ENCODE measurements around the gene GAS1.

The GAS1 gene

DNA sequence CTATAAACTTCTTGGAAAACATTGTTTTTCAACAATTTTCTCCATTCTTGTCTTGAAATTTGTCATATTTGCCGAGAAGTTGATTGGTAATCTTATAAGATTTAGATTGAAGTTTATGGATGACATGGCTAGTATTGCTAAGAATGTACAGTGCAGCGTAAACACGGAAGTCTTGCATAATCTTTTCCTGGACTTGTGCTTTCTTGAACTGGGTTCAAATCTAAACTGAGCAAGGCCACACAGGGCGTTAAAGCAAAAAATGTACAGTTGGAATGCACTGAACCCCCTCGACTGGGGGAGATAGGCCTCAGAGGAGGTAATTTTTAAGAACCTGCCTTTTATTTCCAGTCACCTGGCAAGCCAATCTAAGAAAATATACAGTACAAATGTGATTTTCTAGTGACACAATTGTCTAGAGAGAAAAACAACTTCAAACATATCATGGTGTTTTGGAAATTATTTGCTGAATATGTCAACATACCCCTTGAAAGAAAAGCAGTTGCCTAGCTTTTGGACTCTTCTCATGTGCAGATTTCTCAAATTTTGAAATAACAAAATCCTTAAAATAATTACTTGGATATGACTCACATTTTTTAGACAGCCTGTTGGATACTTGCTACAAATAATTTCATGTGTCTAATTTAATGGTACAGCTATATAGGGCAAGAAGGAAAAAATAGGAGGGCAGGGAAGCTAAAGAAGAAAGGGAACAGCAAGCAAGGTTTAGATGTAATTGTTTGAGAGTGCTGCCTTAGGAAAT lies 18.5 kb upstream of the GAS1 start:
- no peak for DNase-seq

GRCh38 chr9:86962692-86963091 lies 15.4 kb upstream of the GAS1 start:
- no peak for DNase-seq

- DNase-seq: no peak
Observed at GRCh38 chr9:86960938-86961337, 13.6 kb upstream of the GAS1 start.

DNA sequence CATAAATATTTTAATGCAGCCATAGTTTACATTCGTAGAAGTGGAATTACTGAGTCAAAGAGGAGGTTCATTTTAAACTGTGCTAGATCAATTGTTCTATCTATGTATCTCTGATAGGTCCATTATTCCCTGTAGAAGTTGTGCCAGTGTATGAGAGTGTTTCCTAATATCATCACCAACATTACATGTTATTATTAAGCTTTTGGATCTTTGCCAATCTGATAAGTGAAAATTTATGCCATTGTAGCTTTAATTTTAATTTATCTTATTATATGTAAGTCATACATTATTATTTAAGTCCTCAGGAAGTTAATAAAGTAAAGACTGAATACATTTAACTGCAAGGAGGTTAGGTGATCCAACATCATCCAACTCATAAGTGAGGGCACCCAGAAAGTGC lies 10.9 kb upstream of the GAS1 start:
- no peak for DNase-seq

- no peak for DNase-seq
Observed at GRCh38 chr9:86955561-86955960, 8.3 kb upstream of the GAS1 start.

DNA sequence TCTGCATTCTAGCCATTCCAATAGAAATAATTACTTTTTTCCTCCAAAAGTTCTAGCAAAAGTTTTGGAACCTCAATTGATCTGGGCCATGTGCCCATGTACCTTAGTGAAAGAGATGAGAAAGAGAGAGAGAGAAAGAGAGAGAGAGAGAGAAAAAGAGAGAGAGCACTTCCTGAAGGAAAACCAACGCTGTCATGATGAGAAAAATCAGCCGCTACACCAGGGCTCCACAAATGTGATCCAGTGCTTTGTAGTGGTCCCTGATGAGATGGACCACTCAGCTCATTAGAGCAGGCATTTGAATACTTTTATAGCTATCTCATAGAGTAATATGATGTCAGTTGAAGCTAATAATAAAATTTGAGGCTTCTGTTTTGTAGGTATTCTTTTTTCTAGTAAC lies 7.7 kb upstream of the GAS1 start:
- DNase-seq: no peak

- no peak for DNase-seq
Observed at GRCh38 chr9:86953181-86953580, 5.9 kb upstream of the GAS1 start.

- peak in 54 of 56 donors; percentile 34 to 91 (median 74) for DNase-seq
Observed at GRCh38 chr9:86948074-86948929, 996 bp upstream of the GAS1 start.

DNA sequence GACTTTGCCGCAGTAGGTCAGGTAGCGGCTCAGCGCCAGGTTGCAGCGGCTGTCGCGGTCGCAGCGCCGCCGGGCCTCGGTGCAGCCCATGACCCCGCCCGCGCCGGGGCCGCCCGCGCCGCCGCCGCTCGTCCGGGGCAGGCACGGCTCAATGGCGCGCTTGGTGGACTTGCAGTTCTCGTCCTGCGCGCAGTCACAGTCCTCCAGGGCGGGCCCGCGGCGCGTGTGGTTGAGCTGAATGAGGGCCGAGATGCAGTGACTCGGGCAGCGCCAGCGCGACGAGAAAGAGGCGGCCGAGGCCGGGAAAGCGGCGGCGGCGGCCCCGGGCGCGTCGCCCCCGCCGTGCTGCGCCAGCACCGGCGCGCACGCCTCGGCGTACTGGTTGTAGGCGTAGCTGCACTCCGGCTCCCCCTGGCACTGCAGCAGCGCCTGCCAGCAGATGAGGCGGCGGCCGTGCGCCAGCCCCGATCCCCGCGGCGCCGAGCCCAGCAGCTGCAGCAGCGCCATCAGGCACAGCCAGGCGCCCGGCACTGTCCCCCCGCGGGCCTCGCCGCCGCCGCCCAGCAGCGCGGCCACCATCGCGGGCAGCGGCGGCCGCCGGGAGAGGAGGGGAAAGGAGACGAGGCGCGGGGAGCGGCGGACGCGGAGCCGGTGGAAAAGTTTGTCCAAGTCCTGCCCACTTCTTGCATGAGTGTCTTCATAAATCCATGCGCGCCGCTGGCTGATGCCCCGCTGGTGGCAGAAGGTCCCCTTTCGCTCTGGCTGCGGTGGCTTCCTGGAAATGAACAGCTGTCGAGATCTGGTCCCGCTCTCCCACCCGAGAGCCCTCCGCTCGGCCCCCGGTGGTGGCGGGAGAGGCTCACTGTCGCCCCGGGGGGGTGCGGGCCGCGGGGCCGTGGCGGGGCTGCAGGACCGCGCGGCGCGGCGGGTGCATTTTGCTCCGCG lies 833 bp downstream of the GAS1 start:
- peak; percentile 36 to 91 (median 79) for DNase-seq

DNA sequence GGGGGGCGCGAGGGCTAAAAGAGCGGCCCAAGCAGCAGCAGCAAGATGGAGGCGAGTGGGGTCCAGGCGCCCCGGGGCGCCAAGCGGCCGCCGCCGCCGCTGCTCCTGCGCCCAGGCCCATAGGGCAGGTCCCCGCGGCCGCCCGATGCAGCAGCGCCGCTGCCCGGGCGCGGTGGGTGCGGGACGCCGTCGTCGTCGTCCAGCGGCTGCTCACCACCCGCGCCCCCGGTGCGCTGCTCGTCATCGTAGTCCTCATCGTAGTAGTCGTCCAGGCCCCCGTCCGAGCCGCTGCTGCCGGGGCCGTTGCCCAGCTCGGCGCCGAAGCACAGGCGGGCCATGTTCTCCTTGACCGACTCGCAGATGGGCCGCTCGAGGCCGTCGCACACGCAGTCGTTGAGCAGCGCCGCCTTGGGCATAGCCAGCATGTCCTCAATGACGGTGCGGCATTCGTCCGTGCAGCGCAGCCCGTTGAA lies 1.5 kb downstream of the GAS1 start:
- DNase-seq: peak in 41 of 56 donors; percentile 33 to 88 (median 64)

GRCh38 chr9:86944796-86945727 lies 2.2 kb downstream of the GAS1 start:
- peak in 6 of 56 donors; percentile 13 to 45 (median 29) for DNase-seq

DNA sequence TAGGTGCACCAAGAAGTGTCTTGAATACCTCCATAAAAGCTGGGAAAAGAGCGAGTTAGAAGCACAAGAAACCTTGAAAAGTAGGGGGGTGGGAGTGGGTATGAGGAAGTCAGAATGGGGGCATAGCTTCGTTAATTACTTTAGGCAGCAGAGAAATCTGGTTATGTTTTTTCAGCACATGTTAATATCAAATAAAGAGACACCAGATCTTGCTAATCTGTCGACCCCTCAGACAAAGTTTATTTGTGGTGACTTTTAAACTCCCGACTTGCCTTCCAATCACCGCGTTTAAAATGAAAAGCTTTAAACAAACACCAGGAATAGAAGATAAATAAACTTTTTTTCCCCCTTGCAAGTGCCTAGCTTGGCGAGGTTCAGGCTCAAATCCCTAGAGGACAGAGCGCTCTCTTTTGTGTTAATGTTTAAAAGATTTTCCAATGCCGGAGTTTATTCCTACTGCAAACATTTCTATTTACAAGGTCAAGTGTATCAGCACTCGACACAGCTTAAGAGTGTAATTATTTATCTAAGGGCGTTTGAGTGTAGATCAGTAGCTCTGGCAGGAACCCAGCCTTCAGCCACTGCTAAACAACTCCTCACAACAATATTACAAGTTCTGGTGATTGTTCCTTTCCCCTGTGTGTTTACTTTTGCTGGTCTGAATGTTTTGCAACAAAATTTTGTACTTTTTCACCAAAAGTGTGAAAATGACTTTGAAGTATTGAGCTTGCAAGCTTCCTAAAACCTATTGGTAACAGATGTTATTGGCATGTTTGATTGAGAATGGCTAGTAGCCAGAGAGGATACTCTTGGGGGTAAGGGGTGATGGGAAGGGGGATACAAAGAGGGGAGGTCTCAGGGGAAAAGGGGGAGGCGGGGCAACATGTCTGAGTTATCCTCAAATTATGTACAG lies 3.8 kb downstream of the GAS1 start:
- no peak for DNase-seq

DNA sequence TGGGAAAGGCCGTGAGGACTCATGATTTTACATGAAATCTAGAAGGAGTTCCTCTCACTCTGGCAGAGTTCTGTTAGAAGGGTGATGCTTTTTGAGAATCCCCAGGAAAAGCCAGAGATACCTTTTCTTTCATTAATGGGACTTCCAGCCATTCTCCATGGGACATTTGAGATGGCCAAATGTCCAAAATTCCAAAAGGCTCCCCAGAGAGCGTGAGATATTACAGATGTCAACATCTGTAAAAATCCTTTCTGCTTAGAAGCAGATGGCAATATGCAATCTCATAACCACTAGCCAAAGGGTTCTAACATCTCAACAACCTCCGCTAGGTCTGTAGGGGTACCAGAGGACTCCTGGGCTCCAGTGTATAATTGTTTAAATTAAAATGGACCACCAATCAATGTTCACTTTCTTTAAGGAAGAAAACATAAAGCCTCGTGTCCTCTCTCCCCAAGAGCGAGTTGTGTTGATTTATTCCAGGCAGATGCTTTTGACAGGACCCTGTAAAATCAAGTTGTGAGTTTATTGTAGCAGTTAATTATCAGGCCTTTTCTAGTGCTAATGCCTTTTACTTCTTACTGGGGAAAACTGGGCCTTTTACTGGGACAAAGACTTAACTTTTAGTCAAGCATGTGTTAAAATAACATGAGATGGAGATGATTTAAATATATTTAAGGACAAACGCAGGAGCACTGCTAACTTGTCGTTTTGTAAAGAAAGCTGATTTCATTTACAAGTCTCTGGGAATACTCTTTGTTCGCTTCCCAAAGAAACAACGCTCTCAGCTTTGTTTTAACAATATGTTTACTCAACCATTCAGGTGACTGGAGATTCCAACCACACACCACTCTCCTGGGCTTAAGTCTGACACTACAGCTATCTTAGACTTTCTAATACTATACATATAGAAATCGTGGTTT lies 4.8 kb downstream of the GAS1 start:
- no peak for DNase-seq

DNA sequence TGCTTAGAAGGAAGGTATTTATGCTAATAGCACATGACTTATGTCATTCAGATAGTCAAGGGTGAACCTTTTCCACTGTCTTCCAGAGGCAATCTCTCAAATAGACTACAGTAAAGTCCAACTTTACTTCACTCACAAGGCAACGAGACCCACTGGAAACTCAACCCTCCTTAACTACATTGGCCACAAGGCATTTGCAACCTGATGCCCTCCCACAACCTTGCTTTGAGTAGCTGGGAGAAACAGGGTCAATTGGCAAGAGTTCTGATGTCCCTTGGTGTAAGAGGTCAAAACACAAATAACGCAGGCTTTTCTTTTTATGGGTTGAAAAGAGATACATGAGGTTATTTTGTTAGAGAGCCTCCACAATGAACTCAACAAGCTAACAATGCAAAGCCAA lies 6.1 kb downstream of the GAS1 start:
- DNase-seq: no peak

DNA sequence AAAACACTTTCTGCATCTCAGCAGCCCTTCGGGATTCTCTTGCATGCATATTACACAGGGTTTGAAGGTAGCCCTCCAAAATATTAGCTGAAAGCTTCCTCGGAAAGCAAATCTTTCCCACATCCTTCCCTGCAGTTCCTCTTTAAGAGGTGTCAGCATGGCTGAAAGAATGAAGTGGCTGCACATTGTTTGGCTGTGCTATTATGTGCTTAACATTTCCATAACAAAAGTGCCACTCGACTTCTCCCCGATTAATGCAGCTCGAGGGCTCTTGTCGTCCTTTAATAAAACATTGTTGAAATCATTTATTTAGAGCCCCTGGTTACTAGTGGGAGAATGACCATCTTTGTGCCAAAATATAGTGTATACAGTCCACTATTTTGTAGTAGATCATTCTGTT lies 6.5 kb downstream of the GAS1 start:
- no peak for DNase-seq

DNA sequence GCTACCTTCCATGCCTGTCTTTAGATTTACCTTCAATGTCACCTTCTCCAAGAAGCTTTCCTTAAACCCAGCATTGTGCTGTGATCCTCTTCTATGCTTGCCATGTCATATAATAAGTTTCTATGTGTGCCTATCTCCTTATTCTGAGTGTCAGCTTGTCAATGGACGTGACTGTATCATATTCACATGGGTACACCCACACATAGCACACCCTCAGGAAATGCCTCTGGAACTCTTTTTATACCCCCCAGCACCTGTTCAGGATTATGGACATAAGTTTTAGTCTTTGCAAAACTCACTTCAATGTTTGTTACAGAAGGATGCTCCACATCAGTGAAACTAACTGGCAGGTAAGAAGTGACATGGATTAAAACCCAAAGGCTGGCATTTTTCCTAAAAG lies 7.4 kb downstream of the GAS1 start:
- DNase-seq: no peak

DNA sequence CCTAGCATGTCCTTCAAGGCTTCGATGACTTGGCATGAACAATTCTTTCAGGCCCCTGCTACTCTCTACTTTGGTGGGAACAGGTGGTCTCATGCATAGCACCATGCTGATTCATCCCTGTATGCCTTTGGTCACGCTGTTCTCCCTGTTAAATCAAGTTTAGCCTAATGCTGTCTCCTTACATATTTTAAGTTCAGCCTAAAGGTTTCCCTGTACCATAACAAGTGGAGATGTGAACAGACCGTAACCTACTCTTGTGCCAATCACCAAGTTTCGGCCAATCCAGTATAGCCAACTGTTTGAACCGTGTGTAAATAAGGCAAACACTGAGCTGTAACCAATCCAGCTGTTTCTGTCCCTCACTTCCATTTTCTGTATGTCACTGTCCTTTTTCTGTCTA lies 8.0 kb downstream of the GAS1 start:
- DNase-seq: no peak

GRCh38 chr9:86938780-86939179 lies 8.5 kb downstream of the GAS1 start:
- DNase-seq: no peak

All from nucleus accumbens (tissue), 56 donors.